SH-SY5Y (cell line): ENCODE measurements around the gene TMEM178B.

ENCODE experiments used
- GATA2 ChIP-seq: IDR thresholded peaks from 2 replicates; pipeline ENCODE4 v1.6.1; 2011; ENCODE audit warnings: mild to moderate bottlenecking, low read depth, low read length
- GATA3 ChIP-seq: IDR thresholded peaks from 2 replicates; pipeline ENCODE4 v1.6.1; 2011; ENCODE audit warnings: low read depth, mild to moderate bottlenecking, low read length, moderate library complexity

Gene TMEM178B

GRCh38 chr7:141280100-141280499 lies 206.2 kb downstream of the TMEM178B start:
- no peak for TF ChIP-seq GATA3
- no peak for TF ChIP-seq GATA2

DNA sequence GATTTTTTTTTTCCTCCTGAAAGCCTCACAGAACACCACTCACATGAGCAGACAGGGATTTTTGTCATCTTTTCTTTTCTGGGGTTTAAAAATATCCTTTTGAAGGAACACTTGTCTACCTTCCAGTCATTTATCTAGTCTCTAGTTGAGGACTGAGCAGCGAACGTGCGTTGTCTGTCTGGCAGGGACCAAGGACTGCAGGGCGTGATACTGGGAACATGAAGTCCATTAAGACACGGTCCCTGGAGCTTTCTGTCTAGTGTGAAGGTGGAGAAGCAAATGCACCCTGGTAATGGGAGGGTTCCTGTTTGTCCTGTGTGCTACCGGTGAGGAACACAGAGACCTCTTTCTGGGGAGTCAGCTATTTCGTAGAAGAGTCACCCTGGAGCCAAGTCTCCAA lies 207.4 kb downstream of the TMEM178B start:
- TF ChIP-seq GATA2 (no peak), GATA3 (no peak)

DNA sequence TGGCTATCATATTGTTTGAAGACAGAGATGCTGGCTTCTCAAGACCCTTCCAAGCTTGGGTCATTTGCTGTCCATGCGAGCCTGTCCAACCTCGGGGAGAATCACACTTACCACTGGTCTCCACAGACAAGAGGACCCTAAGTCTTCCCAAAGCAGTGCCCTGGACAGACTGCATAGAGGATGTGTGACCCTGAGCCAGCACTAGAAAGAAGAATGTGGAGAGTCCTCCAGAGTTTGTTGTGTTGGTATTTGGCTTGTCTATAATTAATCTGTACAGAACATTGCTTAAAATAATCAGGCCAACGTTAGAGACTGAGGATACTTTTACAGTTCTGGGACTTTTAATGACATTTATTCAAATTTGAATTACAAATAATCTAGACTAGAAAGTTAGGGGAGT lies 212.7 kb downstream of the TMEM178B start:
- TF ChIP-seq GATA2 (no peak), GATA3 (no peak)

GRCh38 chr7:141287936-141288335 lies 214.1 kb downstream of the TMEM178B start:
- no peak for TF ChIP-seq GATA3
- no peak for TF ChIP-seq GATA2

DNA sequence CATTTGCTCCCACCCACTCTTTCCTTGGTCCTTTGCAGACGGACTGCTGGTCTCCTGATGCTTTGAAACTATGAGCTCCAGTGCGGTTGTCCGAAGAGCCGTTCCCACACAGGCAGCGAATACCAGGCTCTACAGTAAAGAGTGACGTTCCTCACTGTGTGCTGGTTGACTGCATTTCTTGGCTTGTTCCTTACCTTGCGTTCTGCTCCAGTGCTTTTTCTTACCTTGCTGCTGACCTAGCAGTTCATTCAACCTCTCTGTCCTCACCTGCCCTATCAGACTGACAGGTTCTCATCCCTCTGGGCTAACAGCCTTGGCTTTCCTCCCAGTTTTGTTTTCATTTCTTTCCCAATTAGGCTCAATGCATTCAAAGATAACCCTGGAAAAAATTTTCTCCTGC lies 214.8 kb downstream of the TMEM178B start:
- TF ChIP-seq GATA3 (no peak), GATA2 (no peak)

- TF ChIP-seq GATA2 (no peak), GATA3 (no peak)
Measured at GRCh38 chr7:141290365-141290764, 216.5 kb downstream of the TMEM178B start.

DNA sequence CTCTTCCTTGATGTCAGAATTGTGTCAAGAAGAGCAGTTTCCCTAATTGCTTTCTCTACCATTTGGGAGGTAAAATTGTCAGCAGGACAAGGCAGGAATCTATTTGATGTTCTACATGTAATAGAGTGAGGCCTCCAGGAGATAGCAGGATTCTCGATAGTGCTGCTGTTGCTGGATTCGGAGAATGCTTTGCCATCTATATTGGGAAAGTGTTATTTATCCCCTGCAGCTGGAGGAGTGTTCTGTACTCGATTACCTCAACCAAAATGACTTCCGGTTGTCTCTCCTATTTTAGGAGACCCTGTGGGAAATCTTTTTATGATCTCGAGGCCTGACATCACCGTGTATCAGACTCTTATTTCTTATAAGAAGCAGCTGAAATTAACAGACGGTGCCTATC lies 217.1 kb downstream of the TMEM178B start:
- no peak for TF ChIP-seq GATA3

DNA sequence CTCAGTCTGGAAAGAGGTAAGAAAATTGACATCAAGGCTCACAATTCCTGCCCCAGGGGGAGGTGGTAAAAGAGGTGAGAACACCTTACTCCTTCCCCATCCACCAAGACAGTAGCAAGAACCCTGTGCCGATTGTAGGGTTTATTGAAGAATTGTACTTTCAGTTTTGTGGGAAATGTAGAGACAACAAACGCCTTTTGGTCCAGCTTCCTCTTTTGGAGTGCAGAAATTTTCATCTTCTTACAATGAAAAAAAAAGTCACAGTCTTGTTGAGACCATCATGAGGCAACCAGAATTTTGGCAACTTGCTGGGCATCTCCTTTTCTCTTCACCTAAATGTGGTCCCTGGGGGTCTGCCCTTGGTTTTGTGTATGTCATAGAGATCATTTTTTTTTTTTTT lies 217.7 kb downstream of the TMEM178B start:
- TF ChIP-seq GATA3, result no peak
- no peak for TF ChIP-seq GATA2

- TF ChIP-seq GATA3 (no peak), GATA2 (no peak)
Measured at GRCh38 chr7:141294143-141294829, 220.4 kb downstream of the TMEM178B start.

- TF ChIP-seq GATA3, result no peak
Measured at GRCh38 chr7:141295367-141295895, 221.6 kb downstream of the TMEM178B start.

DNA sequence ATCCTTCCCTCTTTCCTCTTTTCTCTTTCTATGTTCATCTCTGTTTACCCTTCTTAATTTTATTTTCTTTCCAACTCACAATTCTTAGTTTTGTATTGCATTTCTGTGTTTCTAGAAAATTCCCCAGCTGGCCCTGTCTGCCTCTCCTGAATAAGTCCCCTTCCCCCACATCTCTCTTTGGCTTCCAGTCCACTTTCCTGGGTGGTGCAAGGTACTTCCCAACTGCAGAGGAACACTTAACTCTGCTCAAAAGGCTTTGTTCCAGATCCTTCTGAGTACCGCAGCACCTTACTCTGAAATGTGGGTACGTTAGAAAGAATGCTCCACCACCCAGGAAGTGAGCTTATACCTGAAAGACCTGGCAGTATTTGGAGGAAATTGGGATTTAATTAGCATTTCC lies 227.0 kb downstream of the TMEM178B start:
- TF ChIP-seq GATA2, result no peak

DNA sequence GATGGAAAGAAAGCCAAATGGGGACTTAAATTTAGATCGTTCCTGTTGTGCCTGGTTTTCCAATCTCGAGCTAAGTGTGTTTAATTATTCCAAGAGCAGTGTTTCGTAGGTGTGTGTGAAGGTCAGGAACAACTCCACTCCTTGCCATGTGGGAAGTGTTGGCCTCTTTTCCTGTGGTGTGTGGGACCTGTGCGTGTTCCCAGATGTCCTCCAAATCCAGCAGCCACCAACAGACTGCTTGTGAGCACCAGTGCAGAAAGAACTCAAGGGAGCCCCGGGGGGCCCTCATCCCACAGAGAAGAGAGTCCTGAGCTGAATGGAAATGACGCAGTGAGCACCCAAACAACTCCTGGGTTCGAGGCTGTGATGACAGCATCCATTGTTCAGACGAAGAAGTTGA lies 227.7 kb downstream of the TMEM178B start:
- TF ChIP-seq GATA3 (no peak), GATA2 (no peak)

- no peak for TF ChIP-seq GATA2
Measured at GRCh38 chr7:141302617-141303016, 228.8 kb downstream of the TMEM178B start.

GRCh38 chr7:141304291-141304690 lies 230.4 kb downstream of the TMEM178B start:
- TF ChIP-seq GATA3 (no peak), GATA2 (no peak)

GRCh38 chr7:141306081-141306480 lies 232.2 kb downstream of the TMEM178B start:
- TF ChIP-seq GATA2, result no peak
- TF ChIP-seq GATA3, result no peak

- TF ChIP-seq GATA3 (no peak), GATA2 (no peak)
Measured at GRCh38 chr7:141312395-141312794, 238.5 kb downstream of the TMEM178B start.
